Measurements from ENCODE around the gene RAP1B.

RAP1B gene

DNA sequence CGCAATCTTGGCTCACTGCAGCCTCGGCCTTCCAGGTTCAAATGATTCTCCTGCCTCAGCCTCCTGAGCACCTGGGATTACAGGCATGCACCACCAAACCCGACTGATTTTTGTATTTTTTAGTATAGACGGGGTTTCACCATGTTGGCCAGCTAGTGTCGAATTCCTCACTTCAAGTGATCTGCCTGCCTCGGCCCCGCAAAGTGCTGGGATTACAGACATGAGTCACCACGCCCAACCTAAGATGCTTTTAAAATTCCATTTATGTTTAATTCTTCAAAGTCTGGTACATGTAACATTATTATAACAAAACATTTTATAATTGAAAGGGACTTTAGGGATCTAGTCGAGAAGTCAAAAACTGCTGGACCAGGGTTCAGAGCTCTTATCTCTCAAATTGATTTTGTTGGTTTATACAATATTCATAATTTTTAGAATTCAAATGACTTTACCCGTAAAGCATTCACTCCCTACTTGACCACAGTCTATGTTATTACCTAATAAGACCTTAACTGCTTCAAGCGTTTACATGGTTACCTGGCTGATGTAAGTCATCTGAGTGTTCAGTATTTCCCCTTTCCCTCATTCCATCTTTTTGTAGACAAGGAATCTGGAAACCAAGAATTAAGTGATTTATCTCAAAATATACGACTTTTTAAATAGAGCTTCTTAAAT, 28.2 kb downstream of the RAP1B start:
- DNase-seq (ENCODE audit: low read depth), result no peak
- H3K4me3 ChIP-seq (ENCODE audit: low read depth, low read length), result no peak overlapping the region
- TF ChIP-seq, protein P1, sequence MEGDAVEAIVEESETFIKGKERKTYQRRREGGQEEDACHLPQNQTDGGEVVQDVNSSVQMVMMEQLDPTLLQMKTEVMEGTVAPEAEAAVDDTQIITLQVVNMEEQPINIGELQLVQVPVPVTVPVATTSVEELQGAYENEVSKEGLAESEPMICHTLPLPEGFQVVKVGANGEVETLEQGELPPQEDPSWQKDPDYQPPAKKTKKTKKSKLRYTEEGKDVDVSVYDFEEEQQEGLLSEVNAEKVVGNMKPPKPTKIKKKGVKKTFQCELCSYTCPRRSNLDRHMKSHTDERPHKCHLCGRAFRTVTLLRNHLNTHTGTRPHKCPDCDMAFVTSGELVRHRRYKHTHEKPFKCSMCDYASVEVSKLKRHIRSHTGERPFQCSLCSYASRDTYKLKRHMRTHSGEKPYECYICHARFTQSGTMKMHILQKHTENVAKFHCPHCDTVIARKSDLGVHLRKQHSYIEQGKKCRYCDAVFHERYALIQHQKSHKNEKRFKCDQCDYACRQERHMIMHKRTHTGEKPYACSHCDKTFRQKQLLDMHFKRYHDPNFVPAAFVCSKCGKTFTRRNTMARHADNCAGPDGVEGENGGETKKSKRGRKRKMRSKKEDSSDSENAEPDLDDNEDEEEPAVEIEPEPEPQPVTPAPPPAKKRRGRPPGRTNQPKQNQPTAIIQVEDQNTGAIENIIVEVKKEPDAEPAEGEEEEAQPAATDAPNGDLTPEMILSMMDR (IDR thresholded peaks at IDR 0.05; ENCODE audit: control insufficient read depth, extremely low read depth, insufficient read depth), result no peak

DNA sequence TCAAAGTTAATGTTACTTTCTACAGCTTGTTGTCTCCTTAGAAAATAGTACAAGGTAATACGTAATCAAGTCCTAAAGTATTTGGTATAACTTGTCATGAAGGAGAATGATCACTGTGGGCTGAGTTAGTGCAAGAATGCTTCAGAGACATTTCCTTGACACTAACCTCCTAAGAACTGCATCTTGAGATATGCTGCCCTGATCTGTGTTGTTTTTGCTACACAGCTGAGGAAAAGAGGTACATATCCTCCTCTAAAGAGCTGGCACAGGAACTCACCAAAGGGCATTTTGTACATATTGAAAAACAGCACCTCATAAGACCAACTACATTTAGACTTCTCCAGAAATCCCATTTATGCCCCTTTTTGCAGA, 28.7 kb downstream of the RAP1B start:
- H3K4me3 ChIP-seq (ENCODE audit: low read depth, low read length), result no peak overlapping the region
- TF ChIP-seq, protein P1 (IDR thresholded peaks at IDR 0.05; ENCODE audit: control insufficient read depth, extremely low read depth, insufficient read depth), result no peak
- no peak for DNase-seq (ENCODE audit: low read depth)

DNA sequence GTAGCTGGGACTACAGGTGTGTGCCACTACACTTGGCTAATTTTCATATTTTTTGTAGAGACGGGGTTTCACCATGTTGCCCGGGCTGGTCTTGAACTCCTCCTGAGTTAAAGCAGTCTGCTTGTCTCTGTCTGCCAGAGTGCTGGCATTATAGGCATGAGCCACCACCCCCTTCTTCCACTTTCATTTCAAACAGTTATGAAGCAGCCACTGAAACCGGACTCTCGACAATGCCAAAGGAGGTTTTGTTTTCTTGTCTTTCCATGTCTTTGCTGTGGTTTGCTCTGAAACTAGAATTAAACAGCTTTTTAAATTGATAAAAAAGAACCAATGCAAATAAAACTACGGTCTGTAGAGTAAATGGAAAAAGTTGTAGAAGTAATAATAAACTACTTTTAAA, 30.4 kb downstream of the RAP1B start:
- no peak for DNase-seq (ENCODE audit: low read depth)
- TF ChIP-seq, protein P1 (IDR thresholded peaks at IDR 0.05; ENCODE audit: control insufficient read depth, extremely low read depth, insufficient read depth), result no peak
- H3K4me3 ChIP-seq (ENCODE audit: low read depth, low read length), result no peak overlapping the region

DNA sequence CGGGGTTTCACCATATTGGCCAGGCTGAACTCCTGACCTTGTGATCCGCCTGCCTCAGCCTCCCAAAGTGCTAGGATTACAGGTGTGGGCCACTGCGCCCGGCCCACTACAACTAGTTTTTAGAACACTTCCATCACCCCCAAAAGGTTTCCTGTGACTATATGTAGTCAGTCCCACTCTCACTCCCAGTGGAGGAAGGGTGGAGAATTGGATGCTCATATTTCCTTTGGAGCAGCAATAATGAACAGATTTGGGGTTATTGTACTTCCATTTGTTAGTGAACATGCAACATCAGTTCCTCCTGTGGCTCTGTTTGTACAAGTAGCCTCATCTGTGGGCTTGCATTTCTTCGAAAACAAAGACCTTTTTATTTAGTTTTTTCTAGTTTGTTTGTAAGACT, 35.8 kb downstream of the RAP1B start:
- TF ChIP-seq, protein P1 (IDR thresholded peaks at IDR 0.05; ENCODE audit: control insufficient read depth, extremely low read depth, insufficient read depth), result no peak
- H3K4me3 ChIP-seq (ENCODE audit: low read depth, low read length), result no peak overlapping the region
- DNase-seq (ENCODE audit: low read depth), result no peak

DNA sequence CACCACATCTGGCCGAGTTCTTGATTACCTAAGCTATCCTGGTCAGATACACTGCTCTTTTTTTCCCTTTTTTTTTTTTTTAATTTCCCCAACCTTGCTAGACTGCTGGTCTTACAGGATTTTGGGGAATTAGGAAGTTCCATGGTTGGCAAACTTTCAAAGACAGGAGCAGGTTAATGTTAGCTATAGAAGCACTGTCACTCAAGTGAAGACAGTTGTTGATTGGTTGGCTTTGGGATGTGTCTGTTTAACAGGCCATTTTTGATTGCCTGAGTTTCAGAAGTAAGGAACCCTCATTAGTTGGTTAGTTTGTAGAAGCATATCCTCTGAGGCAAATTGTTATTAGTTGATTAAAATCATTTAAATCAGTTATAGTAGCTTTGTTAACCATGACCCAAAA, 36.8 kb downstream of the RAP1B start:
- H3K4me3 ChIP-seq (ENCODE audit: low read depth, low read length), result no peak overlapping the region
- TF ChIP-seq, protein P1 (IDR thresholded peaks at IDR 0.05; ENCODE audit: control insufficient read depth, extremely low read depth, insufficient read depth), result no peak
- no peak for DNase-seq (ENCODE audit: low read depth)

DNA sequence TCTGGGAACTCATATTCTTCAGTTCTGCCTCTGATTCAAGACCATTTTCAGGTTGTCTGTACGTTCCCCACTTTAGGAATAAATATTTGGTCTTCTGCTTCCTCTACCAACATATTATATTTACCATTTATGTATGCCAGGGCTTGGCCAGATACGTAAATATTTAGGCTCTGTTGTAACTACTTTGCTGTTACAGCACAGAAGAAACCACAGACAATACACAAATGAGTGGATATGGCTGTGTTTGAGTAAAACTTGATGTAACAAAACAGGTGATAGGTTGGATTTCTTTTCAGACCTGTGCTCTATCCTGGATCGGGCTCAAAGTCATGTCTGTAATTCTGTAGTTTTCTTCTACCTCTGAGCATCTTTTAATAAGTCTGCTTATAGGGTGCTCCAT, 37.5 kb downstream of the RAP1B start:
- DNase-seq (ENCODE audit: low read depth), result no peak
- H3K4me3 ChIP-seq (ENCODE audit: low read depth, low read length), result no peak overlapping the region
- TF ChIP-seq, protein P1 (IDR thresholded peaks at IDR 0.05; ENCODE audit: control insufficient read depth, extremely low read depth, insufficient read depth), result no peak

DNA sequence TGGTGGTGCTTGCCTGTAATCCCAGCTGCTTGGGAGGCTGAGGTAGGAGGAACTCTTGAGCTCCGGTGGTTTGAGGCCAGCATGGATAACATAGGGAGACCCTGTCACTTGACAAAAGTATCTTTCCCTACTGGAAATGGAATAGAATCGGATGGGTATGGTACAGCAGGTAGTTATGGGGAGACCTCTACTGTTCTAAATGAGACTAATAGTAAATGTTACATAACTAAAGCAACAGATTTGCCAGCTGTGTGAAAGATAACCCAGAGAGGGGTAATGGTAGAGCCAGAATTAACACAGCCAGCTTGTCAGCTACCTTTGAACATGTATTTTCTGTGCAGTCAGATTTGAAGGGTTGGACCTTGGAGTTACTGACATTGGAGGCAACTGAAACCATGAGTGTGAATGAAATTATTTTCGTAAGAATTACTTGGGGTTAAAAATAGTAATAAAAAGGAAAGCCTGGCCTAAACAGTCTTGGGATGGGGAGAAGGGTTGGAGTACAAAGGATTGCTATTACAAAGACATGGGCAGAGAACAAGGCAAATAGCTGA, 54.4 kb downstream of the RAP1B start:
- DNase-seq (ENCODE audit: low read depth), result no peak
- TF ChIP-seq, protein P1 (IDR thresholded peaks at IDR 0.05; ENCODE audit: control insufficient read depth, extremely low read depth, insufficient read depth), result peak; percentile 43
- no peak overlapping the region for H3K4me3 ChIP-seq (ENCODE audit: low read depth, low read length)

All from LNCaP clone FGC (cell line).